ENCODE measurements around the gene TGFA. TPM values are rescaled to one million over a fixed set of nuclear protein-coding genes. Genes with fewer than 3 reads are reported as not detected.

Gene TGFA
- total and polyA plus RNA-seq, 10 of the 15 experiments (the other 5 are each of a cell fraction or from before 2014, with no cell fraction given), result 0.03 to 0.23 TPM; not detected in 8

DNA sequence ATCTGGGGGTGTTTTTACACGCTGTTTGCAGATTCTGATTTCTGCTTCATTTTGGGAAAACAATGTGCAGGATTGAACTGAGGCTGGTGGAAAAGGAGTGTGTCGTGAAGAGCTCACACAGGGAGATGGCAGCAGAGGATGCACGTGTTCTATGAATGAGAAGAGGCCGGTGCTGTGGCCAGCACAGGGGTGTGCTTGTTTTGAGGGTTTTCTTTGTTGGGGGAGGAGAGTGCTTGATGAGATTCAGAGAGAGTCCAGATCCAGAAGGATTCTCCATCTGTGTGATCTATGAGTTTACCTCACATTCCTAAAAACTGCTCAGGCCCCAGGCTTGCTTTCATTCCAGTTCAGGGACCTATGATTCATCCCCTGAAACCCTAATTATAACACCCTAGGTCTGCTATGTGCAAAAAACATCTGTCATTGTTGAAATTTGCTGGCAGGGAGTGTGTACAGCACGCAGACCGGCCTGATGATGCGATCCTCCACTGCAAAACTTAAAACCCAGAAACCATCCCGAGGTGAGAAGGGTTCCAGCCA, 12.1 kb downstream of the TGFA start:
- Histone ChIP-seq H3K9me3 (replicated peaks; ENCODE audit: control insufficient read depth, insufficient read depth, low read length) (no peaks in the 10 kb centered on the region), H2AFZ (ENCODE audit: control insufficient read depth, low read depth, low read length) (no peak overlapping the region), H3K79me2 (ENCODE audit: control insufficient read depth, insufficient read depth, low read length) (no peaks in the 10 kb centered on the region), H4K20me1 (ENCODE audit: control insufficient read depth, insufficient read depth) (no peaks in the 10 kb centered on the region), H3K27ac (ENCODE audit: control insufficient read depth, insufficient read depth) (no peak overlapping the region), H3K9ac (ENCODE audit: control insufficient read depth, insufficient read depth, low read length) (no peak overlapping the region), H3K4me2 (ENCODE audit: control insufficient read depth, insufficient read depth) (no peak overlapping the region), H3K27me3 (replicated peaks in 1 of 2; ENCODE audit: control insufficient read depth in 2 of 2, insufficient read depth in 2 of 2, low read length in 1 of 2) (peaks cover 0 to 3% of the 10 kb centered on the region in 2 experiments; a peak in 1 of 4 replicates), H3K36me3 (ENCODE audit: control insufficient read depth in 2 of 2, insufficient read depth in 2 of 2, low read length in 1 of 2) (no peaks in the 10 kb centered on the region), H3K4me1 (ENCODE audit: control insufficient read depth, insufficient read depth, low read length) (no peaks in the 10 kb centered on the region), H3K4me3 (no peak overlapping the region)
- in situ Hi-C loops (cut with MboI), result no loop called here
- ChIA-PET CTCF (no interaction called here), SMC1A (ENCODE audit: uncharacterized antibody, unreplicated experiment) (no interaction called here), POLR2A (no interaction called here), RAD21 (ENCODE audit: unreplicated experiment) (no interaction called here)
- BruUV-seq (replicated peaks), result no TSS peak
- TF ChIP-seq ZNF274 (IDR thresholded peaks at IDR 0.05; ENCODE audit: insufficient read depth, insufficient read length), result no peak
- no peak for TF ChIP-seq CBX5 (IDR thresholded peaks at IDR 0.05; ENCODE audit: low read depth)
- TF ChIP-seq SMC3 (IDR thresholded peaks at IDR 0.05; ENCODE audit: borderline replicate concordance, low read length), result no peak
- TF ChIP-seq, protein P1, sequence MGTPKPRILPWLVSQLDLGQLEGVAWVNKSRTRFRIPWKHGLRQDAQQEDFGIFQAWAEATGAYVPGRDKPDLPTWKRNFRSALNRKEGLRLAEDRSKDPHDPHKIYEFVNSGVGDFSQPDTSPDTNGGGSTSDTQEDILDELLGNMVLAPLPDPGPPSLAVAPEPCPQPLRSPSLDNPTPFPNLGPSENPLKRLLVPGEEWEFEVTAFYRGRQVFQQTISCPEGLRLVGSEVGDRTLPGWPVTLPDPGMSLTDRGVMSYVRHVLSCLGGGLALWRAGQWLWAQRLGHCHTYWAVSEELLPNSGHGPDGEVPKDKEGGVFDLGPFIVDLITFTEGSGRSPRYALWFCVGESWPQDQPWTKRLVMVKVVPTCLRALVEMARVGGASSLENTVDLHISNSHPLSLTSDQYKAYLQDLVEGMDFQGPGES (IDR thresholded peaks at IDR 0.05), result no peak
- TF ChIP-seq CREM (IDR thresholded peaks at IDR 0.05; ENCODE audit: low read depth), result no peak
- no peak for TF ChIP-seq IKZF1 (conservative IDR thresholded peaks at IDR 0.05)
- TF ChIP-seq, protein P2, sequence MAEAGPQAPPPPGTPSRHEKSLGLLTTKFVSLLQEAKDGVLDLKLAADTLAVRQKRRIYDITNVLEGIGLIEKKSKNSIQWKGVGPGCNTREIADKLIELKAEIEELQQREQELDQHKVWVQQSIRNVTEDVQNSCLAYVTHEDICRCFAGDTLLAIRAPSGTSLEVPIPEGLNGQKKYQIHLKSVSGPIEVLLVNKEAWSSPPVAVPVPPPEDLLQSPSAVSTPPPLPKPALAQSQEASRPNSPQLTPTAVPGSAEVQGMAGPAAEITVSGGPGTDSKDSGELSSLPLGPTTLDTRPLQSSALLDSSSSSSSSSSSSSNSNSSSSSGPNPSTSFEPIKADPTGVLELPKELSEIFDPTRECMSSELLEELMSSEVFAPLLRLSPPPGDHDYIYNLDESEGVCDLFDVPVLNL (IDR thresholded peaks at IDR 0.05; ENCODE audit: low read depth, low read length), result no peak
- no peak for TF ChIP-seq KAT2A (conservative IDR thresholded peaks at IDR 0.05; ENCODE audit: control insufficient read depth, low read depth, low read length)
- TF ChIP-seq, protein P3, sequence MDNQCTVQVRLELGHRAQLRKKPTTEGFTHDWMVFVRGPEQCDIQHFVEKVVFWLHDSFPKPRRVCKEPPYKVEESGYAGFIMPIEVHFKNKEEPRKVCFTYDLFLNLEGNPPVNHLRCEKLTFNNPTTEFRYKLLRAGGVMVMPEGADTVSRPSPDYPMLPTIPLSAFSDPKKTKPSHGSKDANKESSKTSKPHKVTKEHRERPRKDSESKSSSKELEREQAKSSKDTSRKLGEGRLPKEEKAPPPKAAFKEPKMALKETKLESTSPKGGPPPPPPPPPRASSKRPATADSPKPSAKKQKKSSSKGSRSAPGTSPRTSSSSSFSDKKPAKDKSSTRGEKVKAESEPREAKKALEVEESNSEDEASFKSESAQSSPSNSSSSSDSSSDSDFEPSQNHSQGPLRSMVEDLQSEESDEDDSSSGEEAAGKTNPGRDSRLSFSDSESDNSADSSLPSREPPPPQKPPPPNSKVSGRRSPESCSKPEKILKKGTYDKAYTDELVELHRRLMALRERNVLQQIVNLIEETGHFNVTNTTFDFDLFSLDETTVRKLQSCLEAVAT (IDR thresholded peaks at IDR 0.05), result no peak
- TF ChIP-seq EP300 (IDR thresholded peaks at IDR 0.05; ENCODE audit: borderline replicate concordance in 1 of 2, control insufficient read depth in 1 of 2, low read depth in 2 of 2, low read length in 2 of 2), result no peak
- TF ChIP-seq KDM1A (IDR thresholded peaks at IDR 0.05; ENCODE audit: borderline replicate concordance), result no peak
- no peak for TF ChIP-seq MEF2B (IDR thresholded peaks at IDR 0.05; ENCODE audit: partially characterized antibody, poor library complexity, severe bottlenecking)
- no peak for TF ChIP-seq SIX5 (IDR thresholded peaks at IDR 0.05; ENCODE audit: low read depth, low read length, severe bottlenecking)
- no peak for TF ChIP-seq TCF12 (IDR thresholded peaks at IDR 0.05; ENCODE audit: low read depth, low read length)
- TF ChIP-seq, protein P4, sequence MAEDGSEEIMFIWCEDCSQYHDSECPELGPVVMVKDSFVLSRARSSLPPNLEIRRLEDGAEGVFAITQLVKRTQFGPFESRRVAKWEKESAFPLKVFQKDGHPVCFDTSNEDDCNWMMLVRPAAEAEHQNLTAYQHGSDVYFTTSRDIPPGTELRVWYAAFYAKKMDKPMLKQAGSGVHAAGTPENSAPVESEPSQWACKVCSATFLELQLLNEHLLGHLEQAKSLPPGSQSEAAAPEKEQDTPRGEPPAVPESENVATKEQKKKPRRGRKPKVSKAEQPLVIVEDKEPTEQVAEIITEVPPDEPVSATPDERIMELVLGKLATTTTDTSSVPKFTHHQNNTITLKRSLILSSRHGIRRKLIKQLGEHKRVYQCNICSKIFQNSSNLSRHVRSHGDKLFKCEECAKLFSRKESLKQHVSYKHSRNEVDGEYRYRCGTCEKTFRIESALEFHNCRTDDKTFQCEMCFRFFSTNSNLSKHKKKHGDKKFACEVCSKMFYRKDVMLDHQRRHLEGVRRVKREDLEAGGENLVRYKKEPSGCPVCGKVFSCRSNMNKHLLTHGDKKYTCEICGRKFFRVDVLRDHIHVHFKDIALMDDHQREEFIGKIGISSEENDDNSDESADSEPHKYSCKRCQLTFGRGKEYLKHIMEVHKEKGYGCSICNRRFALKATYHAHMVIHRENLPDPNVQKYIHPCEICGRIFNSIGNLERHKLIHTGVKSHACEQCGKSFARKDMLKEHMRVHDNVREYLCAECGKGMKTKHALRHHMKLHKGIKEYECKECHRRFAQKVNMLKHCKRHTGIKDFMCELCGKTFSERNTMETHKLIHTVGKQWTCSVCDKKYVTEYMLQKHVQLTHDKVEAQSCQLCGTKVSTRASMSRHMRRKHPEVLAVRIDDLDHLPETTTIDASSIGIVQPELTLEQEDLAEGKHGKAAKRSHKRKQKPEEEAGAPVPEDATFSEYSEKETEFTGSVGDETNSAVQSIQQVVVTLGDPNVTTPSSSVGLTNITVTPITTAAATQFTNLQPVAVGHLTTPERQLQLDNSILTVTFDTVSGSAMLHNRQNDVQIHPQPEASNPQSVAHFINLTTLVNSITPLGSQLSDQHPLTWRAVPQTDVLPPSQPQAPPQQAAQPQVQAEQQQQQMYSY (CRISPR knock-in tag; IDR thresholded peaks at IDR 0.05), result no peak
- no peak for TF ChIP-seq RBBP5 (conservative IDR thresholded peaks at IDR 0.05)
- no peak for TF ChIP-seq NR2C2 (IDR thresholded peaks at IDR 0.05; ENCODE audit: borderline replicate concordance, control insufficient read depth, insufficient read length, low read depth)
- intact Hi-C loops (cut with micrococcal nuclease; ENCODE audit: unreplicated experiment), result no loop called here
- DNase-seq (ENCODE audit: low read depth, low spot score), result no peak
- no peak for FAIRE-seq
- 36% methylated on average over 8 of the region's 8 CpGs for WGBS (ENCODE audit: insufficient coverage, insufficient replicate concordance, low lambda C conversion rate, missing lambda C conversion rate)
- no peak for ATAC-seq
